Gastroesophageal sphincter (tissue), 3 donors: ENCODE data around the gene DGLUCY.

ENCODE experiments used
- POLR2A ChIP-seq, 2 donors: fragments of 450-650 bp; IDR thresholded peaks; one replicate each; pipeline ENCODE4 v1.6.1; 2017; ENCODE audit warnings: antibody characterized with exemption in 2 of 2, mild to moderate bottlenecking in 2 of 2, moderate library complexity in 1 of 2
- POLR2AphosphoS5 ChIP-seq: sonication (generic); formaldehyde crosslinking; IDR thresholded peaks from one replicate; pipeline ENCODE4 v1.6.1; 2017; ENCODE audit warnings: antibody characterized with exemption
- TF ChIP-seq, protein P1 (sequence below), 4 experiments: fragments of 200-600 bp in 2 of 4; fragments of 450-650 bp in 2 of 4; sonication (generic) in 1 of 4; IDR thresholded peaks; one replicate each; pipeline ENCODE4 v1.5.1; 2017 to 2019; ENCODE audit warnings: antibody characterized with exemption in 4 of 4, mild to moderate bottlenecking in 2 of 4, moderate library complexity in 2 of 4

GRCh38 chr14:91155626-91156089 is 41.8 kb downstream of the DGLUCY start:
- TF ChIP-seq, protein P1, sequence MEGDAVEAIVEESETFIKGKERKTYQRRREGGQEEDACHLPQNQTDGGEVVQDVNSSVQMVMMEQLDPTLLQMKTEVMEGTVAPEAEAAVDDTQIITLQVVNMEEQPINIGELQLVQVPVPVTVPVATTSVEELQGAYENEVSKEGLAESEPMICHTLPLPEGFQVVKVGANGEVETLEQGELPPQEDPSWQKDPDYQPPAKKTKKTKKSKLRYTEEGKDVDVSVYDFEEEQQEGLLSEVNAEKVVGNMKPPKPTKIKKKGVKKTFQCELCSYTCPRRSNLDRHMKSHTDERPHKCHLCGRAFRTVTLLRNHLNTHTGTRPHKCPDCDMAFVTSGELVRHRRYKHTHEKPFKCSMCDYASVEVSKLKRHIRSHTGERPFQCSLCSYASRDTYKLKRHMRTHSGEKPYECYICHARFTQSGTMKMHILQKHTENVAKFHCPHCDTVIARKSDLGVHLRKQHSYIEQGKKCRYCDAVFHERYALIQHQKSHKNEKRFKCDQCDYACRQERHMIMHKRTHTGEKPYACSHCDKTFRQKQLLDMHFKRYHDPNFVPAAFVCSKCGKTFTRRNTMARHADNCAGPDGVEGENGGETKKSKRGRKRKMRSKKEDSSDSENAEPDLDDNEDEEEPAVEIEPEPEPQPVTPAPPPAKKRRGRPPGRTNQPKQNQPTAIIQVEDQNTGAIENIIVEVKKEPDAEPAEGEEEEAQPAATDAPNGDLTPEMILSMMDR (IDR thresholded peaks at IDR 0.05) = no peak
- TF ChIP-seq POLR2AphosphoS5 (no peak), POLR2A (IDR thresholded peaks at IDR 0.05) (no peak)
